ENCODE measurements around the gene DPH7. TPM values are rescaled to one million over a fixed set of nuclear protein-coding genes. Genes with fewer than 3 reads are reported as not detected.

The DPH7 gene
- total RNA-seq, 1 donor from 2014 or later, result 51.7 TPM

DNA sequence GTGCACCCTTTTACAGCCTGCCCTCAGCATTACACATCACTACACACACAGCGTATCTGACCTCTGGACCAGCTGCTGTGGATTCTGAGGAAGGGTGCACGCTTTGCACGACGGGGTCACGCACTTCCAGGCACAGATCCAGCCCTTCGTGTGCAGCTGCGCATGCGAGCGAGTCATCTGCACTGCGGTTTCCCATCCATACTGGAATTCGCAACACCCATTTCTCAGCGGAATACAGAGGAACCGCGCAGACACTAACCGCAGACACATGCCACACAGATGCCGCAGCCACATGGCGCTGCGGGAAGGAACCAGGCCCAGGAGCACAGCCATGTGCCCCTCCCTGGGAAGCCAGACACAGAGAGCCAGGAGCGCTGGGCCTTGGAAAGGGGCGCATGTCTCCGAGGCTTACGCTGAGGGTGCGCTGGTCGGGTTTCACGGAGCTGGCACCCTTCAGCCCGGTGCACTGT lies 72.0 kb downstream of the DPH7 start:
- H3K4me3 Mint-ChIP-seq, result no peak overlapping the region
- intact Hi-C loops (cut with micrococcal nuclease), result no loop called here
- no peak for DNase-seq
- peaks cover under 1% of the 10 kb centered on the region for H3K4me1 Mint-ChIP-seq
- no peak overlapping the region for H3K27ac Mint-ChIP-seq
- no peaks in the 10 kb centered on the region for H3K9me3 Mint-ChIP-seq
- no peaks in the 10 kb centered on the region for H3K36me3 Mint-ChIP-seq (ENCODE audit: low read depth)
- H3K27me3 Mint-ChIP-seq, result no peaks in the 10 kb centered on the region

DNA sequence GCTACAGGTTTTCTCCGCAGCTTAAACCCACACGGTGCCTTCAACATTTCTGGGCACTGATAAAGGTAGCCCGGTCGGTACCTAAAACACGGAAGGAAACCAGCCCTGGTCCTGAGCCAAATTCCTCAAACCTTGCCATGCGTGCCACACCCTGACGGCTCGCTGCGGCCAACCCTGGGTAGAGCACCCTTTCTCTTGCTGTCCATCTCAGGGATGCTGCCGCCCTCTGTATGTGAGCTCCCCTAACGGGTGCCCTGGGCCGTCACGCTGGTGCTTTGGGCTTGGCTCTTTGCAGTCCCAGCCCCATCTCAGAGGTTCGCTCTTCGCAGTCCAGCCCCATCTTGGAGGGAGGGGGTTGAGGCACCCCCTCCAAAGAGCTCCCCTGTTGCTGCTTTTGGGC lies 72.5 kb downstream of the DPH7 start:
- H3K9me3 Mint-ChIP-seq, result no peaks in the 10 kb centered on the region
- intact Hi-C loops (cut with micrococcal nuclease), result no loop called here
- H3K4me3 Mint-ChIP-seq, result no peak overlapping the region
- no peaks in the 10 kb centered on the region for H3K27me3 Mint-ChIP-seq
- no peak for DNase-seq
- no peaks in the 10 kb centered on the region for H3K36me3 Mint-ChIP-seq (ENCODE audit: low read depth)
- H3K27ac Mint-ChIP-seq, result no peak overlapping the region
- peaks cover 2% of the 10 kb centered on the region for H3K4me1 Mint-ChIP-seq

DNA sequence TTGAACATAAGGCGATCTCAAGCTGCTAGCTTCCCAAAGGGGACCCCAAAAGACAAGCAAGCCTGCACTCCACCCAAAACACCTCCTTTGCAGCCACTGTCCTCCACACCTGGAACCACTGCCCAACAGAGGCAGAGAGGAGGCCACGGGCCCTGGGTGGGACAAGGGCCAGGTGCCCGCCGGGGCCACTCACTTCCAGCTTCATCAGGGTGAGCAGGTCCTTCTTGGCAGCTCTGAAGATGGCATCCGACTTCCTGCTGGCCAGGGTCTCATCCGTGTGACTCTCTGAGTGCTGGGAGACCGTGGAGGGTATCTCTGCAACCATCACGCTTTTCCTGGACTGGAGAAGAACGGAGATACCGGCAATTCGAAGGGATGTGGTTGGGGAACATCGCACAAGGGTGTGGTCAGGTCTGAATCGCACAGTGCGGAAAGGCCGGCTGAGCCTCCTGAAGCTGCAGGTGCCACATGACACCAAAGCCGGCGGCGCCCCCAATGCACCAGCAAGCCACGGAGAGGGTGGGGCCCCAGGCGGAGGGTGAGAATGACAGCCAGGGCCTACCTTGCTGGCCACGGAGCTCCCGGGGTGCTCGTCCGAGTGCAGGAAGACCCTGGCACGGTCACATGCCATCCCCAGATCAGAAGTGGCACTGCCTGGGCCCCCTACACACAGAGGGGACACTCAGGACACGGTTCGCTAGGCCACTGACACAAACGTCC lies 73.1 kb downstream of the DPH7 start:
- no peaks in the 10 kb centered on the region for H3K36me3 Mint-ChIP-seq (ENCODE audit: low read depth)
- no peak overlapping the region for H3K27ac Mint-ChIP-seq
- H3K9me3 Mint-ChIP-seq, result no peaks in the 10 kb centered on the region
- intact Hi-C loops (cut with micrococcal nuclease), result no loop called here
- no peak for DNase-seq
- H3K4me1 Mint-ChIP-seq, result peaks cover 2% of the 10 kb centered on the region
- no peaks in the 10 kb centered on the region for H3K27me3 Mint-ChIP-seq
- no peak overlapping the region for H3K4me3 Mint-ChIP-seq

Other genes starting within 250 kb of the DPH7 start
- gene EXD3, start 155.8 kb downstream of the DPH7 start, total RNA-seq, result 4.4 and 5.2 TPM in 2 replicates
- gene NOXA1, start 155.5 kb downstream of the DPH7 start, total RNA-seq, result 0.30 and 0.36 TPM in 2 replicates
- gene ENTPD8, start 137.6 kb downstream of the DPH7 start, total RNA-seq, result not detected in 2 replicates
- 68.6 and 69.6 TPM in 2 replicates for gene NSMF, start 119.6 kb downstream of the DPH7 start, total RNA-seq
- 1.2 and 1.7 TPM in 2 replicates for gene PNPLA7, start 28.5 kb downstream of the DPH7 start, total RNA-seq
- gene MRPL41, start 27.0 kb downstream of the DPH7 start, total RNA-seq, result 52.8 and 53.9 TPM in 2 replicates
- 86.4 and 92.4 TPM in 2 replicates for gene ZMYND19, start 11.6 kb upstream of the DPH7 start, total RNA-seq
- gene ARRDC1, start 26.8 kb upstream of the DPH7 start, total RNA-seq, result 63.7 and 68.4 TPM in 2 replicates
- 93.6 and 99.4 TPM in 2 replicates for gene EHMT1, start 40.1 kb upstream of the DPH7 start, total RNA-seq

Data from activated CD4-positive, alpha-beta T cell treated with anti-CD3 and anti-CD28 coated beads, Interleukin-2, amount 10 ng/mL, durations not matched to agents 24 days and 14 days (primary cell).